Stomach (tissue), 9 donors: ENCODE data around the gene PALM2AKAP2. TPM values are rescaled to one million over a fixed set of nuclear protein-coding genes. Genes with fewer than 3 reads are reported as not detected.
A peak's percentile ranks its signal among the peaks of the same experiment; 100 is the strongest.

Experiments
- DNase-seq, 2 donors: peaks; one replicate each; pipeline versions ENCODE4 v3.0.0 to v3.0.0-alpha.2; 2013 to 2019
- H3K27ac ChIP-seq, 5 donors: fragments of 200-600 bp in 4 of 5; sonication (generic) in 4 of 5; one replicate each; pipeline ENCODE4 v1.5.1; 2013 to 2019; ENCODE audit warnings: mild to moderate bottlenecking in 1 of 5, moderate library complexity in 1 of 5
- H3K27me3 ChIP-seq, 3 donors: fragments of 200-600 bp; sonication (generic); one replicate each; pipeline ENCODE4 v1.5.1; 2017 to 2019; ENCODE audit warnings: mixed run types in 1 of 3
- H3K36me3 ChIP-seq, 4 donors: fragments of 200-600 bp; sonication (generic); 1 replicate in 3 of 4; 2 replicates in 1 of 4; pipeline ENCODE4 v1.5.1; 2016 to 2019
- H3K4me1 ChIP-seq, 4 donors: fragments of 200-600 bp; sonication (generic); one replicate each; pipeline ENCODE4 v1.5.1; 2016 to 2019
- H3K4me3 ChIP-seq, 4 donors: fragments of 200-600 bp; sonication (generic) in 3 of 4; one replicate each; pipeline ENCODE4 v1.5.1; 2016 to 2019; ENCODE audit warnings: mild to moderate bottlenecking in 1 of 4
- H3K9me3 ChIP-seq, 4 donors: fragments of 200-600 bp; sonication (generic); one replicate each; pipeline ENCODE4 v1.5.1; 2016 to 2019
- EP300 ChIP-seq: sonication (generic); formaldehyde crosslinking; IDR thresholded peaks from one replicate; pipeline ENCODE4 v1.6.1; 2017; ENCODE audit warnings: antibody characterized with exemption
- POLR2A ChIP-seq, 4 donors: fragments of 450-650 bp; IDR thresholded peaks; one replicate each; pipeline ENCODE4 v1.6.1; 2016; ENCODE audit warnings: antibody characterized with exemption in 4 of 4, control low read depth in 2 of 4, mild to moderate bottlenecking in 1 of 4, moderate library complexity in 1 of 4
- POLR2AphosphoS5 ChIP-seq, 3 donors: sonication (generic); formaldehyde crosslinking; IDR thresholded peaks; one replicate each; pipeline ENCODE4 v1.6.1; 2016; ENCODE audit warnings: antibody characterized with exemption in 3 of 3
- WGBS, 5 donors: extraction: QIAGEN DNeasy Blood & Tissue Kit in 3 of 5; methylation state at CpG; one replicate each; pipeline versions ENCODE4 v1.1.5 to v1.1.7; 2013 to 2018; 5-methylcytosine and 5-hydroxymethylcytosine counted together
- intact Hi-C: fragments of 100-400 bp; cut with DNase I; formaldehyde crosslinking; loops from one replicate; pipeline ENCODE4 v1.15.1; 2023; ENCODE audit warnings: low total_unique reads
- polyA plus RNA-seq, 3 donors: library from polyadenylated mRNA; stranded (reverse); fragments of 200-250 nt; gene quantifications; one replicate each; pipeline ENCODE4 v1.2.3, GENCODE V29; 2013
- total RNA-seq, 5 donors: library from RNA; depleted of rRNA; stranded (reverse); fragments of >200 nt; gene quantifications; one replicate each; pipeline versions ENCODE4 v1.1.0 to v1.2.3, GENCODE V29; 2014 to 2016
- TF ChIP-seq, protein P1 (sequence below), 7 experiments: fragments of 450-650 bp in 4 of 7; fragments of 200-600 bp in 3 of 7; sonication (generic) in 3 of 7; IDR thresholded peaks; one replicate each; pipeline ENCODE4 v1.5.1; 2016 to 2019; ENCODE audit warnings: antibody characterized with exemption in 7 of 7, control low read depth in 2 of 7, mild to moderate bottlenecking in 1 of 7
- donor health status: healthy with polysubstance abuse.
- donor health status: Bipolar disorder and iron deficiency.
- donor health status: healthy.

PALM2AKAP2 gene
- total and polyA plus RNA-seq, 8 donors, result 0.05 to 6.2 (median 1.3) TPM; not detected in 3

DNA sequence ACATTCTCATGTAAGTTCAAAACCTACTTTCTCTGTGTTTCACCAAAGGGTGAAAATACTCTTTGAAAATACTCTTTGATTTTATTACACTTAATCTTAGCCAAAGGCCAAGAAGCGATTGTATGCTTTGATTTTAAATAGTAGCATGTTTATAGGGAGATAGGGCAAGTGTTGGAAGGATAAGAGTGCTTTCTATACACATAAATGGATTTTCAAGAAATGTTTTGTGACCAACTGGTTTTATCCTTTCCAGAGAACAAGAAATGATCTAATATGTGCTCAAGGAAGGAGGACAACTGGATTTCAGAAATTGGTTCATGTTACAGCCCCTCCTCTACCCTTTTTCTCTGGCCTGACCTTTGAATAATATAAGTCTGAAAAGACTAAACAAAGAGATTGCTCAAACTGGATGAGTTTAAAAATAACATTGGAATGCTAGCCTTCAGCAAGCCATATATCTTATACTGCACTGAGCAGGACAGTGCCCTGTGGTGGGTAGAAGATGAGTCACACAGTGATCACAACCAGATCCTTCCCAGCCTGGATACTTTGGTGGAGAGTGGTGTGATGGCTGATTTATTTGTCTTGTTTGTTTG, 13.1 kb downstream of the PALM2AKAP2 start:
- peak overlapping the region in 2 of 5 donors; percentile 40 to 47 for H3K27ac ChIP-seq
- H3K4me1 ChIP-seq, result no peaks in the 10 kb centered on the region
- intact Hi-C loops, result no loop called here
- 41 to 60% (median 55%) methylated on average over 1 of the region's 1 CpG for WGBS, 5 donors
- H3K36me3 ChIP-seq, result no peaks in the 10 kb centered on the region
- H3K4me3 ChIP-seq, result no peak overlapping the region
- H3K9me3 ChIP-seq, result no peaks in the 10 kb centered on the region
- no peaks in the 10 kb centered on the region for H3K27me3 ChIP-seq
- DNase-seq, result peak in 1 of 2 donors; percentile 31
- TF ChIP-seq POLR2A (IDR thresholded peaks at IDR 0.05) (no peak), EP300 (no peak), POLR2AphosphoS5 (IDR thresholded peaks at IDR 0.05) (peak in 1 of 3 donors; percentile 59)

DNA sequence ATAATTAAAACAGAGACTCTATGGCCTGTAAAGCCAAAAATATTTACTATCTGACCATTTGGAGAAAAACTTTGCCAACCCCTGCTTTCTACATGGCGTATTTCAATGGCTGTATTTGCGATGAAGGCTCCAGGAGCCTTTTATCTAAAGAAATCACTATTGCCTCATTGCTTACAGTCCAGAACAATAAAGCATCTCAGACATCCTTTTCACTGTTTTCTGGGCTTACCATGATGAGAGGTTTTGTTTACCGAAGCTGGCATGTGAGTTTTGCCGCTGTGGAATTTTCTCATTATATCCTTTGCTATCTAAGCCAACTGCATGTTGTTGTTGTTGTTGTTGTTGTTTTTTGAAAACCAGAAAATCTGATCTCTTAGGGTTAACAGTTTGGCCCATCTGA, 13.9 kb downstream of the PALM2AKAP2 start:
- Histone ChIP-seq H3K9me3 (no peaks in the 10 kb centered on the region), H3K27ac (peak overlapping the region in 4 of 5 donors; percentile 9 to 68 (median 34)), H3K4me1 (no peaks in the 10 kb centered on the region), H3K4me3 (no peak overlapping the region), H3K36me3 (no peaks in the 10 kb centered on the region), H3K27me3 (no peaks in the 10 kb centered on the region)
- intact Hi-C loops, result no loop called here
- TF ChIP-seq, protein P1, sequence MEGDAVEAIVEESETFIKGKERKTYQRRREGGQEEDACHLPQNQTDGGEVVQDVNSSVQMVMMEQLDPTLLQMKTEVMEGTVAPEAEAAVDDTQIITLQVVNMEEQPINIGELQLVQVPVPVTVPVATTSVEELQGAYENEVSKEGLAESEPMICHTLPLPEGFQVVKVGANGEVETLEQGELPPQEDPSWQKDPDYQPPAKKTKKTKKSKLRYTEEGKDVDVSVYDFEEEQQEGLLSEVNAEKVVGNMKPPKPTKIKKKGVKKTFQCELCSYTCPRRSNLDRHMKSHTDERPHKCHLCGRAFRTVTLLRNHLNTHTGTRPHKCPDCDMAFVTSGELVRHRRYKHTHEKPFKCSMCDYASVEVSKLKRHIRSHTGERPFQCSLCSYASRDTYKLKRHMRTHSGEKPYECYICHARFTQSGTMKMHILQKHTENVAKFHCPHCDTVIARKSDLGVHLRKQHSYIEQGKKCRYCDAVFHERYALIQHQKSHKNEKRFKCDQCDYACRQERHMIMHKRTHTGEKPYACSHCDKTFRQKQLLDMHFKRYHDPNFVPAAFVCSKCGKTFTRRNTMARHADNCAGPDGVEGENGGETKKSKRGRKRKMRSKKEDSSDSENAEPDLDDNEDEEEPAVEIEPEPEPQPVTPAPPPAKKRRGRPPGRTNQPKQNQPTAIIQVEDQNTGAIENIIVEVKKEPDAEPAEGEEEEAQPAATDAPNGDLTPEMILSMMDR (IDR thresholded peaks at IDR 0.05), result no peak
- TF ChIP-seq EP300 (no peak), POLR2A (IDR thresholded peaks at IDR 0.05) (no peak), POLR2AphosphoS5 (IDR thresholded peaks at IDR 0.05) (no peak)
- WGBS, 5 donors, result 80 to 91% (median 87%) methylated on average over 4 of the region's 4 CpGs
- DNase-seq, result no peak

DNA sequence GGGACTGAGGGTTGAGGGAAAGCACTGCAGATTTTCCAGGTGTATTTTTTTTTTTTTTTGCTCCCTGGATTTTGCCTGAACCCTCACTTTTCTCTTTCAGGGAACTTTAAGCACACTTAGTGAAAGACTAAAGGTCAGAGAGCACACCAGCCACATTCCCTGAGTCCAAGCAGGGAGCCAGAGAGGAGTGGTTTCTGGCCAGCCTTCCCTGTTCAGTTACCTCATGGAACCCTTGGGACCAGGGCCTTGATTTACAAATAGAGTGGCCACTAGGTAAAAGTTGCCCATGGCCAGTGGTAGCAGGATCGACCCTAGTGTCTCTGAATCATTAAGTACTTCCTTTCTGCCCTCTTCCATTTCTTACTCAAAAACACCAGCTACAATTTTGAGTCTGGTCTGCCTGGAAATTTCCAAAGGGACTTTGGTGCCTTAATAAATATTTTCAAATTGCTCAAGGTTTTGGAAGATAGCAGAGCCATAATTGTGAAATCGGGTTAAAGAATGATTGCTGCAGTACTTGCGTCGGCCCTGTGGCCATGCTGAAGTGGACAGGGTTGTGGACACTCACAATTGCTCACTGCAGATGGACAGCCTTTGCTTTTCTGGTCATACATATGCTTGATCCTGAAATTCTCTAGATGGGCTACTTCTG, 14.5 kb downstream of the PALM2AKAP2 start:
- H3K9me3 ChIP-seq, result no peaks in the 10 kb centered on the region
- 75 to 86% (median 79%) methylated on average over 4 of the region's 4 CpGs for WGBS, 5 donors
- intact Hi-C loops, result no loop called here
- TF ChIP-seq, protein P1 (IDR thresholded peaks at IDR 0.05), result no peak
- TF ChIP-seq POLR2A (IDR thresholded peaks at IDR 0.05) (no peak), EP300 (no peak), POLR2AphosphoS5 (IDR thresholded peaks at IDR 0.05) (peak in 1 of 3 donors; percentile 20)
- H3K4me3 ChIP-seq, result no peak overlapping the region
- H3K27ac ChIP-seq, result peak overlapping the region in 4 of 5 donors; percentile 9 to 71 (median 58)
- H3K27me3 ChIP-seq, result no peaks in the 10 kb centered on the region
- DNase-seq, result no peak
- H3K36me3 ChIP-seq, result no peaks in the 10 kb centered on the region
- no peaks in the 10 kb centered on the region for H3K4me1 ChIP-seq

DNA sequence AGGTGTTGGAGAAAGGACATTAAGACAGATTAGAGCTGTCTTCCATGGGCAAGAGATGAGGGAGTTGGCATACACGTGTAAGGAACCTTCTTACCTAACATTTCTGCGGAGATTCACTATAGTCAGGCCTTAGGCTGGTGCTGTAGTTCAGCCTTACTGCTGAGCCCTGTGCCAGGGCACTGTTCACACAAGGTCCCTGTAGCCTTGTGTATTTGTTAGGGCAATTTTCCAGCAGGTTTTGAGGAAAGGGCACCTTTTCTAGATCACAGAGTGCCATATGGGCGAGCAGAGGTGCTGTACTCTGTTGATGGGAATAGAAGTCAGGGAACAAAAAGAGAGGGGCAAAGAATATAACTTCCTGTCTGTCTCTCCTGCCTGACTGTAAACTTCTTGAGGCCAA, 15.6 kb downstream of the PALM2AKAP2 start:
- no peaks in the 10 kb centered on the region for H3K9me3 ChIP-seq
- DNase-seq, result no peak
- no peak overlapping the region for H3K27ac ChIP-seq
- intact Hi-C loops, result no loop called here
- H3K4me3 ChIP-seq, result no peak overlapping the region
- 75 to 87% (median 81%) methylated on average over 3 of the region's 3 CpGs for WGBS, 5 donors
- no peaks in the 10 kb centered on the region for H3K36me3 ChIP-seq
- no peaks in the 10 kb centered on the region for H3K27me3 ChIP-seq
- no peaks in the 10 kb centered on the region for H3K4me1 ChIP-seq
- no peak for TF ChIP-seq POLR2A (IDR thresholded peaks at IDR 0.05)
- TF ChIP-seq EP300, result no peak
- no peak for TF ChIP-seq POLR2AphosphoS5 (IDR thresholded peaks at IDR 0.05)
- TF ChIP-seq, protein P1 (IDR thresholded peaks at IDR 0.05), result no peak

DNA sequence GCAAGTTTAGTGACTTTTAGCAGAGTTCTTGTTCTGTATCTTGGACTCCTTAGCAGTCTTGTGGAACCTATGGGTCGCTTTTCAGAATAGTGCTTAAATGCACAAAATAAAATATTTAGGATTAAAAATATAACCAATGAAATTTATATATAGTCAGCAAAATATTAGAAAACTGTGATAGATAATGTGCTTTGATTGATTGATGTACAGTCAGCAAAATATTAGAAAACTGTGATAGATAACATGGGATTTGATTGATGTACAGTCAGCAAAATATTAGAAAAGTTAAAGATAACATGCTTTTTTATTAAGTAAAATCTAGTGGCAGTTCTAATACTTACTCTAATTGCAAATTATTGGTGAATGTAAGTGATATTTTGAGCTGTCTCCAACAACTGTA, 16.1 kb downstream of the PALM2AKAP2 start:
- Histone ChIP-seq H3K4me1 (no peaks in the 10 kb centered on the region), H3K27ac (no peak overlapping the region), H3K9me3 (no peaks in the 10 kb centered on the region), H3K4me3 (no peak overlapping the region), H3K36me3 (no peaks in the 10 kb centered on the region), H3K27me3 (no peaks in the 10 kb centered on the region)
- 77 to 86% (median 84%) methylated on average over 1 of the region's 1 CpG for WGBS, 5 donors
- DNase-seq, result no peak
- TF ChIP-seq EP300, result no peak
- no peak for TF ChIP-seq POLR2AphosphoS5 (IDR thresholded peaks at IDR 0.05)
- TF ChIP-seq, protein P1 (IDR thresholded peaks at IDR 0.05), result no peak
- no peak for TF ChIP-seq POLR2A (IDR thresholded peaks at IDR 0.05)
- intact Hi-C loops, result no loop called here
